K562 (cell line): Measurements from ENCODE around the gene GDAP2. TPM values are rescaled to one million over a fixed set of nuclear protein-coding genes. Genes with fewer than 3 reads are reported as not detected.

Experiments used
- ARNT ChIP-seq, 2 experiments: fragments of 450-650 bp; IDR thresholded peaks; 2 replicates each; pipeline ENCODE4 v1.6.1; 2016; ENCODE audit warnings: mild to moderate bottlenecking in 1 of 2
- KDM4B ChIP-seq, 2 experiments: fragments of 450-650 bp in 1 of 2; sonication (generic) in 1 of 2; IDR thresholded peaks; 2 replicates each; pipeline ENCODE4 v1.6.1; 2016 to 2017; ENCODE audit warnings: borderline replicate concordance in 2 of 2, antibody characterized with exemption in 1 of 2, low read depth in 1 of 2, mild to moderate bottlenecking in 1 of 2
- MCM7 ChIP-seq, 2 experiments: fragments of 450-650 bp; IDR thresholded peaks; 2 replicates each; pipeline ENCODE4 v1.6.1; 2016 to 2018
- MGA ChIP-seq: fragments of 450-650 bp; IDR thresholded peaks from 2 replicates; pipeline ENCODE4 v1.6.1; 2016; ENCODE audit warnings: mild to moderate bottlenecking, moderate library complexity
- SP2 ChIP-seq: IDR thresholded peaks from 2 replicates; pipeline ENCODE4 v1.6.1; 2011; ENCODE audit warnings: mild to moderate bottlenecking, low read depth, low read length, moderate library complexity; ENCODE audit not compliant: poor library complexity, severe bottlenecking; ENCODE audit errors: extremely low read depth
- TGIF2 ChIP-seq: sonication (generic); formaldehyde crosslinking; IDR thresholded peaks from 2 replicates; pipeline ENCODE4 v1.8.1; 2022; ENCODE audit warnings: mild to moderate bottlenecking, missing genetic modification reagents, moderate library complexity
- ZNF780A ChIP-seq: fragments of 250-450 bp; sonication (Bioruptor Pico); IDR thresholded peaks from 2 replicates; pipeline ENCODE4 v1.5.0; 2021; ENCODE audit warnings: mild to moderate bottlenecking
- polyA plus RNA-seq, 8 experiments: library from polyadenylated mRNA; depleted of rRNA in 4 of 8; stranded (reverse) in 5 of 8; unstranded in 3 of 8; fragments of >200 nt; fragmentation: Nextera tagmentation in 2 of 8; fragmentation: Illumina TruSeq in 1 of 8; extraction: Ambion mirVana in 2 of 8; extraction: Trizol in 1 of 8; gene quantifications; 2 replicates each; pipeline versions ENCODE4 v1.2.1 to v1.2.3, GENCODE V29; 2011 to 2014; ENCODE audit warnings: inconsistent platforms in 1 of 8, missing spikeins in 1 of 8
- total RNA-seq, 7 experiments: library from RNA; depleted of rRNA in 6 of 7; stranded (reverse); fragments of >200 nt in 6 of 7; fragmentation: Illumina TruSeq in 2 of 7; extraction: Trizol in 2 of 7; gene quantifications; 2 replicates each; pipeline versions ENCODE4 v1.2.1 to v1.2.3, GENCODE V29; 2011 to 2021; ENCODE audit warnings: low replicate concordance in 1 of 7

Gene GDAP2
- total and polyA plus RNA-seq, 9 of the 15 experiments (the other 6 are each of a cell fraction or from before 2014, with no cell fraction given), result 4.1 to 23.1 (median 13.2) TPM

GRCh38 chr1:117825414-117825813, 104.0 kb downstream of the GDAP2 start (continued):
- TF ChIP-seq MGA, result no peak
- no peak for TF ChIP-seq ZNF780A (CRISPR knock-in tag)
- no peak for TF ChIP-seq KDM4B (IDR thresholded peaks at IDR 0.05; ENCODE audit: borderline replicate concordance in 2 of 2, low read depth in 1 of 2)
- no peak for TF ChIP-seq TGIF2 (CRISPR knock-in tag)
- no peak for TF ChIP-seq SP2
- no peak for TF ChIP-seq ARNT (IDR thresholded peaks at IDR 0.05)
- no peak for TF ChIP-seq MCM7 (IDR thresholded peaks at IDR 0.05)
